A549 treated with Mapracorat at 1 μM for 4 hours (cell line): ENCODE data around the gene SPATA45. TPM values are rescaled to one million over a fixed set of nuclear protein-coding genes. Genes with fewer than 3 reads are reported as not detected.

Source experiments
- total RNA-seq: library from RNA; stranded (reverse); fragments of 200-300 nt; extraction: Qiagen RNA extraction; gene quantifications from 5 replicates; pipeline ENCODE4 v1.2.3, GENCODE V29; 2022

Gene SPATA45
- not detected in 5 replicates for total RNA-seq

GRCh38 chr1:212847549-212847948, at the start of gene SPATA45:
TSS of gene SPATA45 (minus strand) at chr1:212847649. CDS start at chr1:212836149, 11,500 bp downstream.

GRCh38 chr1:212857992-212858460, 10.6 kb upstream of the SPATA45 start, which contains the start of gene FLVCR1:
TSS of gene FLVCR1 (plus strand) at chr1:212858275. CDS start at chr1:212858453, 178 bp downstream.

GRCh38 chr1:212791676-212792395, 55.6 kb downstream of the SPATA45 start, which contains the start of the genes NSL1 and TATDN3:
TSS of gene NSL1 (minus strand) at chr1:212791777. CDS start at chr1:212791763, 14 bp downstream.
TSS of gene TATDN3 (plus strand) at chr1:212791894. CDS start at chr1:212791922, 28 bp downstream.

Other genes with a start within 250 kb of the SPATA45 start
- gene ATF3, start 238.9 kb downstream of the SPATA45 start, total RNA-seq = 29.1 to 47.5 TPM (median 34.0 TPM) in 5 replicates
- gene BATF3, start 147.8 kb downstream of the SPATA45 start, total RNA-seq = 25.3 to 38.1 TPM (median 36.0 TPM) in 5 replicates
- gene NSL1, start 55.9 kb downstream of the SPATA45 start, total RNA-seq = 25.5 to 38.7 TPM (median 32.3 TPM) in 5 replicates
- gene TATDN3, start 55.8 kb downstream of the SPATA45 start, total RNA-seq = 10.6 to 15.4 TPM (median 12.9 TPM) in 5 replicates
- 13.1 to 18.2 TPM (median 16.4 TPM) in 5 replicates for gene FLVCR1, start 10.6 kb upstream of the SPATA45 start, total RNA-seq
- gene VASH2, start 102.9 kb upstream of the SPATA45 start, total RNA-seq = 1.7 to 3.5 TPM (median 2.9 TPM) in 5 replicates
- 14.5 to 18.5 TPM (median 16.3 TPM) in 5 replicates for gene ANGEL2, start 168.2 kb upstream of the SPATA45 start, total RNA-seq
- 8.5 to 11.5 TPM (median 10.7 TPM) in 5 replicates for gene RPS6KC1, start 203.6 kb upstream of the SPATA45 start, total RNA-seq